HG03565 (cell line): ENCODE measurements around the gene UBAP1L.
"Not testable (repeated sequence)": the region's sequence is repeated elsewhere in the genome, so short reads cannot be mapped to it uniquely, and the experiment has no call there.

Experiments
- ATAC-seq: cut with Tn5 transposase; IDR thresholded peaks from one replicate; pipeline ENCODE4 v1.9.1; 2021; ENCODE audit warnings: mild to moderate bottlenecking, moderate library complexity; ENCODE audit not compliant: unreplicated experiment

The UBAP1L gene

GRCh38 chr15:65115086-65115485 lies at the start of gene UBAP1L:
Gene UBAP1L (minus strand): TSS chr15:65115200. CDS start chr15:65106215, 8,985 bp downstream.
- no peak for ATAC-seq

- ATAC-seq: no peak
Measured at GRCh38 chr15:65164139-65164538, 49.1 kb upstream of the UBAP1L start.

- ATAC-seq: no peak
Measured at GRCh38 chr15:65163041-65163440, 48.0 kb upstream of the UBAP1L start.

- no peak for ATAC-seq
Measured at GRCh38 chr15:65156692-65157091, 41.7 kb upstream of the UBAP1L start.

- ATAC-seq: no peak
Measured at GRCh38 chr15:65154720-65155119, 39.7 kb upstream of the UBAP1L start.

- no peak for ATAC-seq
Measured at GRCh38 chr15:65147902-65148301, 32.9 kb upstream of the UBAP1L start.

- ATAC-seq: no peak
Measured at GRCh38 chr15:65146438-65146837, 31.4 kb upstream of the UBAP1L start.

- ATAC-seq: not testable (repeated sequence)
Measured at GRCh38 chr15:65138631-65139030, 23.6 kb upstream of the UBAP1L start.

GRCh38 chr15:65137893-65138292 lies 22.9 kb upstream of the UBAP1L start:
- ATAC-seq: not testable (repeated sequence)

GRCh38 chr15:65137089-65137488 lies 22.1 kb upstream of the UBAP1L start:
- ATAC-seq: not testable (repeated sequence)

GRCh38 chr15:65134538-65134937 lies 19.5 kb upstream of the UBAP1L start:
- no peak for ATAC-seq

- ATAC-seq: peak; percentile 75
Measured at GRCh38 chr15:65133548-65134200, 18.7 kb upstream of the UBAP1L start, which contains the start of gene PDCD7. Gene PDCD7 (minus strand): TSS chr15:65133808. CDS start chr15:65133781, 27 bp downstream.

GRCh38 chr15:65132878-65133547 lies 18.0 kb upstream of the UBAP1L start:
- ATAC-seq: peak; percentile 37

GRCh38 chr15:65130941-65131340 lies 15.9 kb upstream of the UBAP1L start:
- ATAC-seq: no peak

- ATAC-seq: no peak
Measured at GRCh38 chr15:65115542-65115941, 542 bp upstream of the UBAP1L start.

GRCh38 chr15:65110676-65111292 lies 4.2 kb downstream of the UBAP1L start:
- no peak for ATAC-seq

- no peak for ATAC-seq
Measured at GRCh38 chr15:65106011-65106590, 8.9 kb downstream of the UBAP1L start.

GRCh38 chr15:65105038-65105437 lies 10.0 kb downstream of the UBAP1L start:
- ATAC-seq: no peak

GRCh38 chr15:65102912-65103311 lies 12.1 kb downstream of the UBAP1L start:
- no peak for ATAC-seq

GRCh38 chr15:65101891-65102708 lies 12.9 kb downstream of the UBAP1L start:
- no peak for ATAC-seq

- no peak for ATAC-seq
Measured at GRCh38 chr15:65101411-65101890, 13.5 kb downstream of the UBAP1L start.
